ENCODE measurements around the gene COQ5.

COQ5 gene

GRCh38 chr12:120475643-120476042 is 53.3 kb downstream of the COQ5 start:
- Histone ChIP-seq H3K27me3 (ENCODE audit: insufficient read depth, low read depth, severe bottlenecking) (no peaks in the 10 kb centered on the region), H3K27ac (no peak overlapping the region)

GRCh38 chr12:120474616-120474960 is 54.4 kb downstream of the COQ5 start:
- no peak overlapping the region for H3K4me3 ChIP-seq (ENCODE audit: low read depth, low read length)
- no peak for DNase-seq

More at GRCh38 chr12:120475643-120476042, 53.3 kb downstream of the COQ5 start:
- DNase-seq, result no peak
- Histone ChIP-seq H3K4me3 (ENCODE audit: low read depth, low read length) (no peak overlapping the region), H3K9me3 (ENCODE audit: severe bottlenecking) (no peaks in the 10 kb centered on the region), H3K36me3 (no peaks in the 10 kb centered on the region)
- TF ChIP-seq CTCF (IDR thresholded peaks at IDR 0.05; ENCODE audit: low read depth, low read length), result no peak

GRCh38 chr12:120473807-120474615 is 54.9 kb downstream of the COQ5 start:
- Histone ChIP-seq H3K27me3 (ENCODE audit: insufficient read depth, low read depth, severe bottlenecking) (no peaks in the 10 kb centered on the region), H3K36me3 (no peaks in the 10 kb centered on the region), H3K9me3 (ENCODE audit: severe bottlenecking) (no peaks in the 10 kb centered on the region), H3K27ac (no peak overlapping the region), H3K4me3 (ENCODE audit: low read depth, low read length) (no peak overlapping the region)
- DNase-seq, result peak; percentile 22
- TF ChIP-seq CTCF (IDR thresholded peaks at IDR 0.05; ENCODE audit: low read depth, low read length), result no peak

More at GRCh38 chr12:120474616-120474960, 54.4 kb downstream of the COQ5 start:
- Histone ChIP-seq H3K27ac (no peak overlapping the region), H3K27me3 (ENCODE audit: insufficient read depth, low read depth, severe bottlenecking) (no peaks in the 10 kb centered on the region), H3K9me3 (ENCODE audit: severe bottlenecking) (no peaks in the 10 kb centered on the region), H3K36me3 (no peaks in the 10 kb centered on the region)
- no peak for TF ChIP-seq CTCF (IDR thresholded peaks at IDR 0.05; ENCODE audit: low read depth, low read length)

- no peak overlapping the region for H3K27ac ChIP-seq
These were observed 56.4 kb downstream of the COQ5 start for GRCh38 chr12:120472521-120472920.

GRCh38 chr12:120470150-120470784 is 58.7 kb downstream of the COQ5 start:
- no peak for DNase-seq

More at GRCh38 chr12:120472521-120472920, 56.4 kb downstream of the COQ5 start:
- H3K27me3 ChIP-seq (ENCODE audit: insufficient read depth, low read depth, severe bottlenecking), result no peaks in the 10 kb centered on the region
- H3K9me3 ChIP-seq (ENCODE audit: severe bottlenecking), result no peaks in the 10 kb centered on the region
- DNase-seq, result no peak
- peaks cover 6% of the 10 kb centered on the region for H3K36me3 ChIP-seq
- no peak for TF ChIP-seq CTCF (IDR thresholded peaks at IDR 0.05; ENCODE audit: low read depth, low read length)
- H3K4me3 ChIP-seq (ENCODE audit: low read depth, low read length), result no peak overlapping the region

More at GRCh38 chr12:120470150-120470784, 58.7 kb downstream of the COQ5 start:
- TF ChIP-seq CTCF (IDR thresholded peaks at IDR 0.05; ENCODE audit: low read depth, low read length), result no peak
- no peaks in the 10 kb centered on the region for H3K27me3 ChIP-seq (ENCODE audit: insufficient read depth, low read depth, severe bottlenecking)
- H3K27ac ChIP-seq, result peak overlapping the region; percentile 91
- H3K4me3 ChIP-seq (ENCODE audit: low read depth, low read length), result peak overlapping the region; percentile 71
- peaks cover 28% of the 10 kb centered on the region for H3K36me3 ChIP-seq
- no peaks in the 10 kb centered on the region for H3K9me3 ChIP-seq (ENCODE audit: severe bottlenecking)

Measured in WERI-Rb-1 (cell line).